ENCODE data around the gene CXXC5.
"Not testable (repeated sequence)": the region's sequence is repeated elsewhere in the genome, so short reads cannot be mapped to it uniquely, and the experiment has no call there.

CXXC5 gene

DNA sequence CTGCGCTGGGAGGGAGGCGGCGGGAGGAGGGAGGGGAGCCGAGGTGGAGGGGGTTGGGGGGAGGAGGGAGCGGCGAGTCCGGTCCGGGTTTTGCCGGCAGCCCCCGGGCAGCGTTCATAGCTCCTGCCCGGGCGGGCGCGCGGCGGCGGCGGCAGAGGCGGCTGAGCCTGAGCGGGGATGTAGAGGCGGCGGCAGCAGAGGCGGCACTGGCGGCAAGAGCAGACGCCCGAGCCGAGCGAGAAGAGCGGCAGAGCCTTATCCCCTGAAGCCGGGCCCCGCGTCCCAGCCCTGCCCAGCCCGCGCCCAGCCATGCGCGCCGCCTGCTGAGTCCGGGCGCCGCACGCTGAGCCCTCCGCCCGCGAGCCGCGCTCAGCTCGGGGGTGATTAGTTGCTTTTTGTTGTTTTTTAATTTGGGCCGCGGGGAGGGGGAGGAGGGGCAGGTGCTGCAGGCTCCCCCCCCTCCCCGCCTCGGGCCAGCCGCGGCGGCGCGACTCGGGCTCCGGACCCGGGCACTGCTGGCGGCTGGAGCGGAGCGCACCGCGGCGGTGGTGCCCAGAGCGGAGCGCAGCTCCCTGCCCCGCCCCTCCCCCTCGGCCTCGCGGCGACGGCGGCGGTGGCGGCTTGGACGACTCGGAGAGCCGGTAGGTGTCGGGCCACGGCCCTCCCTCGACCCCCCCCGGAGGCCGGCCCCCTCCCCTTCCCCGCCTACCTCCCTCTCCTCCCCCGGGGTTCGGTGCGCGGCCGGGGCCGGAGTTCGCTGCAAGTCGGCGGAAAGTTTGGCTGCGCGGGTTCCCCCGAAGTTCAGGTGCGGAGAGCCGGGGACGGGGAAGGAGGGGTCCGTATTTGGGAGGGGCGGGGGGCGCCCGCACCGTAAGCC, at the start of gene CXXC5:
TSS of gene CXXC5 (plus strand) at position 145 of the 877 bp plus-strand sequence. CDS start 32,175 bp downstream, outside the sequence.
- DNase-seq, result peak; percentile 54

DNA sequence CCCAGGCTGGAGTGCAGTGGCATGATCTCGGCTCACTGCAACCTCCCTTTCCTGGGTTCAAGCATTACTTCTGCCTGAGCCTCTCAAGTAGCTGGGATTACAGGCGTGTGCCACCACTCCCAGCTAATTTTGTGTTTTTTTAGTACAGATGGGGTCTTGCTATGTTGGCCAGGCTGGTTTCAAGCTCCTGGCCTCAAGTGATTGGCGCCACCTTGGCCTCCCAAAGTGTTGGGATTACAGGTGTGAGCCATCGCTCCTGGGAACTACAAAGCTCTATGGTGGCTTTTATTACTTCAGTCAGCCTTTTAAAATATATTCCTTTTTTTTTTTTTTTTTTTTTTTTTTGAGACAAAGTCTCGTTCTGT, 49.6 kb upstream of the CXXC5 start:
- DNase-seq, result not testable (repeated sequence)

DNA sequence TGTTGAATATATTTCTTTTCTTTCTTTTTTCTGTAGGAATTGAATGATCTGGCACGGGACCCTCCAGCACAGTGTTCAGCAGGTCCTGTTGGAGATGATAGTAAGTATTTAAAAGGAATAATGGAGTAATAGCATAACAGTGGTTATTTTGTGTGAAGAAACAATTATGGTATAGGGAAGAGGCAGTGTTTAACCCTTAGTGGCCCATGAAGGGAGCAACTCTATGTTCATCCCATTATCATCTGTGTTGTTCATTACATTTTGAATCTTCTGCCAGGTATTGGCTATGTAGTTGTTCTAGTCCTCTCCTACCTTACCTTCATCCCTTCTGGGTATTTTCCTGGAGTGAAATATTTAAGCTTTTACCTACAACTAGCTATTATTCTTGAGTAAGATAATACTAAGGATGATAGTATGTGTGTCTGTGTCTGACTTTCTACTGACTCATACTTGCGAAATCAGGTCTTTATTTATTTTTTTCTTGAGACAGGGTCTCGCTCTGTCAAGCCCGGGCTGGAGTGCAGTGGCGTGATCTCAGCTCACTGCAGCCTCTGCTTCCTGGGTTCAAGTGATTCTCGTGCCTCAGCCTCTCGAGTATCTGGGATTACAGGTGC, 47.7 kb upstream of the CXXC5 start:
- DNase-seq, result no peak

DNA sequence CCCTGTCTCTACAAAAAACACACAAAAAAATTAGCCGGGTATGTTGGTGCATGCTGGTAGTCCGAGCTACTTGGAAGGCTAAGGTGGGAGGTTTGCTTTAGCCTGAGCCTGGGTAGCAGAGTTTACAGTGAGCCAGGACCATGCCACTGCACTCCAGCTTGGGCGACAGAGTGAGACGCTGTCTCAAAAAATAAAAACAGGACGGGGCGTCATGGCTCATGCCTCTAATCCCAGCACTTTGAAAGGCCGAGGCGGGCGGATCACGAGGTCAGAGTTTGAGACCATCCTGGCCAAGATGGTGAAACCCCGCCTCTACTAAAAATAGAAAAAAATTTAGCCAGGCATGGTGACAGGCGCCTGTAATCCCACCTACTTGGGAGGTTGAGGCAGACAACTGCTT, 46.7 kb upstream of the CXXC5 start:
- DNase-seq, result no peak

DNA sequence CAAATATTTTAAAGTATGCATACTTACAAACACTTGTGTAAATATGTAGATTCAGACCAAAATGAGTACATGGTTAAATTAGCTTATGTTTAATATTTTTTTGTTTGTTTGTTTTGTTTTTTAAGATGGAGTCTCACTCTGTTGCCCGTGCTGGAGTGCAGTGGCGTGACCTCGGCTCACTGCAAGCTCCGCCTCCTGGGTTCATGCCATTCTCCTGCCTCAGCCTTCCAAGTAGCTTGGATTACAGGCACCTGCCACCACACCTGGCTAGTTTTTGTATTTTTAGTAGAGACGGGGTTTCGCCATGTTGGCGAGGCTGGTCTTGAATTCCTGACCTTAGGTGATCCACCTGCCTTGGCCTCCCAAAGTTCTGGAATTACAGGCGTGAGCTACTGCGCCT, 46.2 kb upstream of the CXXC5 start:
- not testable (repeated sequence) for DNase-seq

DNA sequence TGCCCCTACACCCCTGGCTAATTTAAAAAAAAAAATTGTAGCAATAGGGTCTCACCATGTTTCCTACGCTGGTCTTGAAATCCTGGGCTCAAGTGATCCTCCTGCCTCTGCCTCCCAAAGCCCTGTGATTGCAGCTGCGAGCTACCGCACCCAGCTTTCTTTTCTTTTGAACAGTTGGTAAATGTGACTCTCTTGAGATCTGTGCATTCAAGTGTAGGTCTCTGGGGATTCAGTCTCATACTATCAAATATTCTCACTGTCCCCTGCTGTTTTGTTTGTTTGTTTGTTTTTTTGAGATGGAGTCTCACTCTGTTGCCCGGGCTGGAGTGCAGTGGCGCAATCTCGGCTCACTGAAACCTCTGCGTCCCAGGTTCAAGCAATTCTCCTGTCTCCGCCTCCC, 42.3 kb upstream of the CXXC5 start:
- DNase-seq, result peak; percentile 11

DNA sequence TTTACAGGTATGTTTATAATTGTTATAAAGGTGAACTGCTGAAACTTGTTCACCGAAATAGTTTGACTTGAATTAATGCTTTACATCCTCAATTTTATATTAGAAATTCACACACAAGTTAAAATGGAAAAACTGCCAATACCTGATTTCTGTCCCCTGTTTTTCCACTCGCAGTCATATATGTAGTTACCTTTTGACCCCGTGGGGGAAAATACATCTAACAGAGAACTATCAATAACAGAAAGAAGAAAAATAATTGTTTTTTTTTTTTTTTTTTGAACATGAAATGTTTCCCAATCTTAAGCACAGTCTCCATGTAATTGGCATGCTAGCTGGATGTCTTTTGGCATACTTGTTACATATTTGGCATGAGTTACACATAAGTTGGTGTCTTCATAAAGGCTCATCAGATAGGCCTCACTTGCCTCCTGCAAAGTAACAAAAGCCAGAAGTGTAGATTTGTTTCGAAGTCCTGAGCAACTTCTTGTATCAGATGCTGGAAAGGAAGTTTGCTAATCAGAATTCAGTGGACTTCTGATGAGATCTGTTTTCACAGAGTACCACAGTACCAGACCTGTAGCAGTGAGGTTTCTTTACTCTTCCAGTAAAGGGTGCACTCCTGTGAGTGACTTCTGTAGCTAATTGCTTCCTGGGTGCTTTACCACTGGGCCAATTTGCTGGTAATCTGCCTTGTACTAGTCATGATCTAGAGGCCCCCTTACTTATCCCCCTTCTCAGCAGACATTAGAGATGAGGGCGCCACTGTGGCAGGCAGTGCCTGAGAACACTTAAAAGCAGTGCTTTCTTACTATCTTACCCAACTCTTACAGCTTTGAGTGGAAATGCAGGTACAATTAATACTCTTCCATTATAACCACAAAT, 36.2 kb upstream of the CXXC5 start:
- no peak for DNase-seq

DNA sequence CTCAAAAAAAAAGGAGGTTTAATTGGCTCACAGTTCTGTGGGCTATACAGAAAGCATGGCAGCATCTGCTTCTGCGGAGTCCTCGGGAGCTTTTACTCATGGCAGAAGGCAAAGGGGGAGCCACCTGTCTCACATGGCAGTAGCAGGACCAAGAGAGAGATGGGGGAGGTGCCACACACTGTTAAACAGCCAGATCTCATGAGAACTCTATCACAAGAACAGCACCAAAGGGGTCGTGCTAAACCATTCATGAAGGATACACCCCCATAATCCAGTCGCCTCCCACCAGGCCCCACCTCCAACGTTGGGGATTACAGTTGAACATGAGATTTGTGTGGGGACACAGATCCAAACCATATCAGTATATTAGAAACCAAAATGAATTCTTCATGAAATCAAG, 28.3 kb upstream of the CXXC5 start:
- peak; percentile 9 for DNase-seq

DNA sequence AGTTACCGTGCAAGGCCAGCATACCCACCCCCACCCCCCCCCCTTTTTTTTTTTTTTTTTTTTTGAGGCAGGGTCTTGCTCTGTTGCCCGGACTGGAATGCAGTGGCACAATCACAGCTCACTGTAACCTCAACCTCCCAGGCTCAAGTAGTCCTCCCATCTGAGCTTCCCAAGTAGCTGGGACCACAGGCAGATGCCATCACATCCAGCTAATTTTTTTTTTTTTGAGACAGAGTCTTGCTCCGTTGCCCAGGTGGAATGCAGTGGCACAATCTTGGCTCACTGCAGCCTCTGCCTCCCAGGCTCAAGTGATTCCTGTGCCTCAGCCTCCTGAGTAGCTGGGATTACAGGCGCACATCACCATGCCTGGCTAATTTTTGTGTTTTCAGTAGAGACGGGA, 22.8 kb upstream of the CXXC5 start:
- DNase-seq, result not testable (repeated sequence)

DNA sequence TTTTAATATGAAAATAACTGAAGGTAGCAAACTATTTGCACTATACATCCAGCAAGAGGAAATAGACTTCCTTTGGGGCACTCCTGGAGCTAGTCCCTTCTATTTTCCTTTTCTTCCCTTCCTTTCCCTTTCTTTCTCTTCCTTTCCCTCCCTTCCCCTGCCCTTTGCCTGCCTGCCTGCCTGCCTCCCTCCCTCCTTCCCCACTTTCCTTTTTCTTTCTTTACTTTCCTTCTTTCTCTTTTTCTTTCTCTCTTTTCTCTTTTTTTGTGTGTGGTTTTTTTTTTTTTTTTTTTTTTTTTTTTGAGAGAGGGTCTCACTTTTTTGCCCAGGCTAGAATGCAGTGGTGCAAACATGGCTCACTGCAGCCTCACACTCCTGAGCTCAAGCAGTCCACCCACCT, 17.3 kb upstream of the CXXC5 start:
- no peak for DNase-seq

DNA sequence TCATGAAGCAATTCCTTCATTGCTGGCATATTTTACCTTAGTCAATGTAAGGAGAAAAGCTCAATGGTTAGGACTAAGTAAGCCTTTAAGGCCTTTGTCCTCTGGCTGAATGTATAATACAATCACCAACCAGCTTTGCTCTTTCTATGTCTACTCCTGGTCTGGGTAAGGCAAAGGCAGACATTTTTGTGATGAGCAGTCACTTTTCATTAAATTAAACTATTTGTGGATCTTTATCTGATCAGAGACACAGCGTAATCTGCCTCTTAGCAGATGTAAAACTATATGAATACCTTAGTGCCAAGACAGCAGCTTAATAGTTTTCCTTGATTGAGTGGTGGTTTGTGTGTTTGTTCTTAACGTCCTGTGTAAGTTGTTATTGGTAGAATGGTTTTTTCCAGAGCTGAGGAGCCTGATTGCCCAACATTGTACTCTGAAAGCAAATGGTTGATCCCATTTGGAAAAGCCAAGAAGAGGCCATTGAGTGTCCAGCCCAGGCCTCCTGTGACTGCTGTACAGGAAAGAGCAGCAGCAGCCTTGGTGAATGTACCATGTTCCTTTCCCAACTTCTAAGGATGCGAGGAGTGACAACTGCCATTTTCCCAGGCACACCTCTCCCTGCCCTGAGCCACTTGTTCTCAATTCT, 16.5 kb upstream of the CXXC5 start:
- no peak for DNase-seq

DNA sequence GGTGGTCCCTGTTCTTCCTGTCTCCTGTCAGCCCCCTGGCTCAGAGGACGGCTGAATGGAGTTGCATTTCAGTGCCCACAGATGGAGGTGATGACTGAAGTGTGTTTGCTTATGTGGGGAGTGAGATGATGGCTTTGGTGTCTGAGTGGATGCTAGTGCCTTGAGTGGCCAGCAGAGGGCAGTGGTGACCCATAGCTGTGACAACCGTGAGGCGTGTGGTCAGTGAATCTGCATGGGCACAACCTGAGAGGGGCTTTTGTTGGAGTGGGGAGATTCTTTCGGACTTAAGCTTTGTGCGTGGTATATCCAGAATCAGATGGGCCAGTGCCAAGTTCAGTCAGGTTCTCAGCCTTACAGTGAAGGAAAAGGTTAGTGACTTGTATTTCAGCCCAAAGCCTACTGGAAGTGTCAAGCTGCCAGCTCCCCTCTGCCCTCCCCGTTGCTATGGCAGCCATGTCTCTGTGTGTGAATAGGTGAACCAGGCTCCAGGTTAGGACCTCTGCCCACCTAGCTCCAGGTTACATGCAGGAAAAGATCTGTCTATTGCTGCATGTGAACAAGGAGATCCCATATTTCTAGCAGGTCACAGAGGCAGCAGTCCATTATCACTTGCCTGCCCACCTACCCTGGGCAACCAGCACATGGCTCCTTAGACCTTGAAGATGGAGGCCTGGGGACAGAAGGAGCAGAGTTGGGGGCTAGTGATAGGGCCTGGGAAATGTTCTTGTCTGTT, 14.7 kb upstream of the CXXC5 start:
- DNase-seq, result no peak

DNA sequence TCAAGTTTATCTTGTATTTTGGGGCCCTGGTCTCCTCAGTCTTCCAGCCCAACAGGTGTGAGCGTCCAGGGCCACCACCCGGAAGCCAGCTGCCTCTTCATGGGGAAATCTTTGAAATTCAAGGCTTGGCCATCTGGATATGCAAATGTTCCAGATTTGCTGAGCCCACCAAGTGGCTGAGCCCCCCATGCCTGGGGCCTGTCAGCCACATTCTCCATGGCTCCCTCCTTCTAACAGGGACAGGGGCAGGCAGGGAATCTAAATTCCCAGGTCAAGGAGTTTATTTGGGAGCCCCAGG, 14.2 kb upstream of the CXXC5 start:
- no peak for DNase-seq

DNA sequence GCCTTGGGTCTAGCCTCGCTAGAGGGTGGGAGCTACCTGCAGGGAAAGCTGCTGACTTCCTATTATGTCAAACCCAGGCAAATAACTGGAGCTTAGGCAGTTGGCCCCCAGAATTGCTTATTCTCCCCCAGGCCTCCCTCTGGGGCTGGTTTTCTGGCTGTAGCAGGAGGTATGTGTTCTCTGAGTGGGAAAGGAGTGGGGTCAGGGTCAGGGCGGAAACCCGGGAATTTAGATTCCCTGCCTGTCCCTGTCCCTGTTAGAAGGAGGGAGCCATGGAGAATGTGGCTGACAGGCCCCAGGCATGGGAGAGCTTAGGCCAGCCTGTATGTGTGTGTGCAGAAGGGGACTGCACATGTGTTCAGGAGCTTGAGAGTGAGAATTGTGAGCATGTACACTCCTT, 13.6 kb upstream of the CXXC5 start:
- no peak for DNase-seq

DNA sequence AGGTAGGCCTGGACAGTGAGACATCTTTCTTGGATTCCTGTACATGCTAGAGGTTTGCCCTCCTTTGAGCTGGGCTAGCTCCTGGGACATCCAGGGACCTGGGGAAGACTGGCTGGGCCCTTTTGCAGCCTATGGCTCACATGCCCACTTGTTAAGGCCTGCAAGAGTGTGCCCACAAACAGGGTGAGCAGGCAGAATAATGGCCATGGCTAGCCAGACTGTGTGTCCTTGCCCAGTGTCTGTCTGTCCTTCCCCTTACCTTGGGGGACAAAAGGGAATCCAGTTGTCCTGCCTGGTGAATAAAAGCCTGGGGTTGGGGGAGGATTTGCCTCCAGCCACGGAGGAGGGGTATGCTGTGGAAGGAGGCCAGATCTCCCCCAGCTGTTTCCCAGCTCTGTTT, 13.0 kb upstream of the CXXC5 start:
- no peak for DNase-seq

DNA sequence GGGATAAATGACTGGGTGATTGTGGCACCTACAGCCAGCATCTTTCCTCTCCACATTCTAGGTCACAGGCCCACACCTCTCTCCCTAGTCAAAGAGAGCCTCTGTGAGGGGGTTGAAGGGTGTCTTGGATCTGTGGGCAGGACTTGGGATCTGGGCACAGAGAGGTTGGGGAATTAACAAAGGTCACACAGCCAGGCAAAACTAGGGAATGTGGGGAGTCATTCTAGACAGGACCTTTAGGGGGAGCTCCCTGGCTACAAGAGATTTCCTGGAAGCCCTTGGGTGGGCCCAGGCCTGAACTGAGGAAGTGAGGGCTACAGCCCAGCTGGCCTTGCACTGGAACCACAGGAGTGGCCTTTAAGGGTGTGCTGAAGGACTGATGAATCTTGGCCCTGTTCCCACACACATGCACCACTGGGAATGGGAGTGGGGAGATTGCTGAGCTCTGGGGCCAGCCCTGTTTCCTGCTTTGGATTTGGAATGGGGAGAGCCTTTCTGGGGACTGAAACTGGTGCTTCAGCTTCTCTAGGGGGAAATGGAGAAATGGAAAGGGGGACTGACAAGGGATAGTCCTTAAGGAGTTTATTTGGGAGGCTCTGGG, 12.4 kb upstream of the CXXC5 start:
- DNase-seq, result no peak

DNA sequence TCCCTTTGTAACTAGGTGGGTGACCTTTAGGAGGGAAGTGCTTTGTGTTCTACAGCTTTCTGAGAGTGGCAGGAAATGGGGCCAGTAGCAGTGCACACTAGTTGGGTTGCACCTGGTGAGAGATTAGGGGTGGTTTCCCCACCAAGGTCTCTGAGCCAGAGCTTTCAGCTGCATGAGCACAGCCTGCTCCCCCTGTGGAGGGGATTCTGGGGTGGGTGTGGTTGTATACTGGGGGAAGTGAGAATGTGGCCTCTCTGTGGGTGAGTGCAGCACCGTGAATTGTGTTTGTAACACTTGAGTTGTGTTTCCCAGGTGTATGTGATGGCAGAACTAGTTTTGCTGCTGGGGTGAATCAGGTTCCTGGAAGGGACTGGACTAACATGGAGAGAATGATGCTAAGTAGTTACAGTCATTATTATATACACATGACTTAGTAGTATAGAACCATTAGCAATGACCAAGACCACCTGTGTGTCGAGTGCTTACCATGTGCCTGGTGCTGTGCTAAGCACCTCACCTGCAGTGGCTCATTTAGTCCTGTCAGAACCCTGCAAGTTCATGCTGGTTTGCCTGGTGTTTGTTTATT, 11.8 kb upstream of the CXXC5 start:
- no peak for DNase-seq

DNA sequence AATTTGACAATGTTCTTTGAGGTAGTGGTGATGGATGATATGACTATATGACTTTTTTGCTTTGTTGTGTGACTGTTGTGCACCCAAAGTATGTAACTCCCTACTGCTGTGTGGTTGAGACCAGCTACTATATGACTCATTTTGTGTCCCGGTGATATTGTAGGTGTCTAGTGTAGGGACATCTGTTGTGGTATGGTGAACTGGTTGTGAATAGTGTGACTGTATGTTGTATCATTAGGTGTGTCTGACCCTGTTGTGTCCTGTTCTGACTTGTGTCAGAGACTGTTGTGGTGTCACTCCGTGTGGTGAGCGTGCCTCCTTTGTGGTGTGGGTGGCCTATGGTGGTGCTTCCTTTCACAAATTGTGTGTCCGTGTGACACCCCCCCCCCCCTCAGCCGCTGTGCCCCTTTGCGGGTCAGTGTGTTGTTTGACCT, 11.2 kb upstream of the CXXC5 start:
- DNase-seq, result no peak

DNA sequence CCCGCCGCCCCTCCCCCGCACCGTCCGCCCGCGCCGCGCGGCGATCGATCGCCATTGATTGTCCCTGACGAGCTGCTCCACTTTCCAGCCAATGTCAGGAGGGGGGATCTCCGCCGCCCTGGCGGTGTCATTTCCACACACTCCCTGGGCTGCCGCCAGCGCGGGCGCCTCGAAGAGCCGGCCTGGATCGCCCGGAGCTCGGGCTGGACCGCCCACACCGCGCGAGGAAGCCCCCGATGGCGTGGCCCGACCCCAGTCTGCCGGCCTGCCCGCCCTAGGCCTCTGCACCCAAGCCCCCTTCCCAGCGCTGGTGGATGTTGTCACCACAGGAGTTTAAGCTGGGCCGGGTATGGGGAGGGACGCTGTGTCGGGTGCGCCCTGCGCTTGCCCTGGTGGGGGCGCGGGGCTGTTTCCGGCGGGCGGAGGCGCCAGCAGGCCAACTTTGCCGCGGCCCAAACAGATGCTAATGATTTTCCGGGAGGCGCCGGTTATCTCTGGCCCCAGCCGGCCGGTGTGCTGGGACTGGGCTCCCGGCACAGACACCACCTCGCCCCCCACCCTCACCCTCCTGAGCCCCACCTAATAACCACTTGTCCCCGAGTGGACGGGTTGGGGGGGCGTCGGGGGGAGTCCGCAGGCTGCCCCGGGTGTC, 10.6 kb upstream of the CXXC5 start:
- peak; percentile 56 for DNase-seq

DNA sequence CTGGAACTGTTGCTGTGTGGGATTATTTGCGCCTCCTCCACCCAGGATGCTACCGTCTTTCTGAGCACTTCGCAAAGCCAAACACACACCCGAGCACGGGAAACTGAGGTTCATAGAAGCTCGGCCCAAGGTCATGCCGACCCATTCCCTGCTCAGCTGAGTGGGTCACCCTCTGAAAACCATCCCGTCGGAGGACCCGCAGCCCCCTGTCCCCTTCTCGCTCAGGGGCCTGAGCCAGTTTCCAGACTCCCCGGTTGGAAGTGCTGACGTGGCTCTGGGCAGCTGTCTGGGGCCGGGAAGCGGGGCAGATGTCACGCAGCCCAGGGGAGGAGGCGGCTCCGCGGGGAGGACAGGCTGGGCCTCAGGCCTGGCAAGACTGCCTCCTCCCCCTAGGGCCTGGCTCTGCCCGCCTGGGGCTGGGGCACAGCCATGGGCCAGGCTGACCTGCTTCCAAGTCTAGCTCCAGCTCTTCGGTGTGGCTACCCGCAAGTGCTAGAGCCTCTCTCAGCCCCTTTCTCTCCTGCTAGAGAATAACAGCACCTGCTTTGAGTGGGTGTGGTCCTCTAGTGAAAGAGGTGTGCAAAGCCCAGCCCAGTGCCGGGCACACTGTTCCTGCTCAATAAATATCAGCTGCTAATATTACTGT, 9.9 kb upstream of the CXXC5 start:
- DNase-seq, result no peak

All from NCI-H2171 (cell line).